Measurements from ENCODE around the gene CD207.

Gene CD207

GRCh38 chr2:70795164-70795995 lies 40.2 kb downstream of the CD207 start:
- in situ Hi-C loops (cut with HindIII; ENCODE audit: low sequenced_read_pairs) = no loop called here

GRCh38 chr2:70793450-70793849 lies 42.2 kb downstream of the CD207 start:
- in situ Hi-C loops (cut with HindIII; ENCODE audit: low sequenced_read_pairs) = no loop called here

- in situ Hi-C loops (cut with HindIII; ENCODE audit: low sequenced_read_pairs) = no loop called here
These were observed 45.3 kb downstream of the CD207 start, which contains the start of gene FIGLA for GRCh38 chr2:70790136-70790828. TSS of gene FIGLA (minus strand) at chr2:70790643. CDS start at chr2:70790638, 5 bp downstream.

GRCh38 chr2:70789304-70790135 lies 46.1 kb downstream of the CD207 start:
- in situ Hi-C loops (cut with HindIII; ENCODE audit: low sequenced_read_pairs) = no loop called here

GRCh38 chr2:70785137-70785911 lies 50.3 kb downstream of the CD207 start:
- in situ Hi-C loops (cut with HindIII; ENCODE audit: low sequenced_read_pairs) = no loop called here

GRCh38 chr2:70784320-70784719 lies 51.3 kb downstream of the CD207 start:
- in situ Hi-C loops (cut with HindIII; ENCODE audit: low sequenced_read_pairs) = no loop called here
